Amniotic epithelial cell (primary cell): ENCODE measurements around the gene SPO11.

Experiments used
- DNase-seq: peaks from one replicate; pipeline ENCODE4 v3.0.0-alpha.2; 2010; ENCODE audit warnings: low read depth

The SPO11 gene

GRCh38 chr20:57391439-57392301 lies 62.1 kb downstream of the SPO11 start:
- DNase-seq, result no peak

DNA sequence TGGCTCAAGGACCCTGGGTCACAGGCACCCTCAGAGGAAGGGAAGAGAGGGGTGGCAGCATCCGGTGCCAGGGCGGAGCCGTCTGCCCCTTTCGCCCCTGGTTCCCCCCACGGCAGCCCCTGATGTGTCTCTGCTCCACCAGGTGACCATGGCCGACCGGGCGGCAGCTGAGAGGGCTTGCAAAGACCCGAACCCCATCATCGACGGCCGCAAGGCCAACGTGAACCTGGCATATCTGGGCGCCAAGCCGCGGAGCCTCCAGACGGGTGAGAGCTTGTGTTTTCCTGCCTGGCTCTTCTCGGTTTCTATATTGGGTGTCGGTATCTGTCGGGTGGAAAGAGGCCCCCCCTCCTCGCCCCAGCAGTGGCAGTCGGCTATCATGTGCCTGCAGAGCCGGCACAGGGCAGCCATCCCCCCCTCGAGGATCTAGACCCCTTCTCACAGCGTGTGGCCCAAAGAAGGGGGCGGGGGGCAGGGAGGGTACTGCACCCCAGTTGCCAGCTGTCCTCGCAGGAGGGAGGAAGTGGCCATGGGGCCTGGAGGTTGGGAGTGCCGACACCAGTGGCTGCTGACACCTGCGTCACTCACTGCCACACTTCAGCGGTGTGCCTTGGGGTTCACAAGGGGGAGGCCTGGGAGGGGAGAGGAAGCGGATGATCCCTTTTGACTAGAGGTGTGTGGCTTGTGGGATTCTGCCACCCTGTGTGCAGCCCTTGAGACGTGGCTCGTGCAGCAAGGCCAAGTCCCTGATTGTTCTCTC lies 63.1 kb downstream of the SPO11 start:
- DNase-seq, result no peak
